Lower leg skin (tissue), 4 donors: ENCODE data around the gene UQCR10. TPM values are rescaled to one million over a fixed set of nuclear protein-coding genes. Genes with fewer than 3 reads are reported as not detected.
A peak's percentile ranks its signal among the peaks of the same experiment; 100 is the strongest.

Source experiments
- DNase-seq, 2 donors: peaks; one replicate each; pipeline ENCODE4 v3.0.0-alpha.2; 2019; ENCODE audit warnings: low spot score in 2 of 2
- H3K4me3 ChIP-seq: fragments of 200-600 bp; sonication (generic); 2 replicates; pipeline ENCODE4 v1.5.1; 2017; ENCODE audit warnings: mild to moderate bottlenecking, low read depth; ENCODE audit not compliant: poor library complexity, severe bottlenecking
- POLR2A ChIP-seq, 2 donors: fragments of 450-650 bp; IDR thresholded peaks; one replicate each; pipeline ENCODE4 v1.6.1; 2016 to 2017; ENCODE audit warnings: antibody characterized with exemption in 2 of 2, mild to moderate bottlenecking in 1 of 2, moderate library complexity in 1 of 2
- WGBS, 2 donors: methylation state at CpG; one replicate each; pipeline ENCODE4 v1.1.5; 2018; 5-methylcytosine and 5-hydroxymethylcytosine counted together
- intact Hi-C: fragments of 100-400 bp; cut with DNase I; formaldehyde crosslinking; loops from one replicate; pipeline ENCODE4 v1.15.0; 2023; ENCODE audit warnings: low total_unique reads
- total RNA-seq, 4 donors: library from RNA; depleted of rRNA; stranded (reverse); fragments of >200 nt; gene quantifications; one replicate each; pipeline ENCODE4 v1.1.0, GENCODE V29; 2016
- TF ChIP-seq, protein P1 (sequence below), 3 donors: fragments of 450-650 bp; IDR thresholded peaks; one replicate each; pipeline ENCODE4 v1.5.1; 2016; ENCODE audit warnings: antibody characterized with exemption in 3 of 3, mild to moderate bottlenecking in 3 of 3, moderate library complexity in 2 of 3

Gene UQCR10
- total RNA-seq, 4 donors from 2014 or later = 23.1 to 65.8 (median 44.3) TPM

GRCh38 chr22:29773233-29773632, 6.1 kb downstream of the UQCR10 start:
- intact Hi-C loops = no loop called here
- no peak overlapping the region for H3K4me3 ChIP-seq
- 57% methylated on average over 2 of the region's 2 CpGs for WGBS, 2 donors
- no peak for DNase-seq
- TF ChIP-seq, protein P1, sequence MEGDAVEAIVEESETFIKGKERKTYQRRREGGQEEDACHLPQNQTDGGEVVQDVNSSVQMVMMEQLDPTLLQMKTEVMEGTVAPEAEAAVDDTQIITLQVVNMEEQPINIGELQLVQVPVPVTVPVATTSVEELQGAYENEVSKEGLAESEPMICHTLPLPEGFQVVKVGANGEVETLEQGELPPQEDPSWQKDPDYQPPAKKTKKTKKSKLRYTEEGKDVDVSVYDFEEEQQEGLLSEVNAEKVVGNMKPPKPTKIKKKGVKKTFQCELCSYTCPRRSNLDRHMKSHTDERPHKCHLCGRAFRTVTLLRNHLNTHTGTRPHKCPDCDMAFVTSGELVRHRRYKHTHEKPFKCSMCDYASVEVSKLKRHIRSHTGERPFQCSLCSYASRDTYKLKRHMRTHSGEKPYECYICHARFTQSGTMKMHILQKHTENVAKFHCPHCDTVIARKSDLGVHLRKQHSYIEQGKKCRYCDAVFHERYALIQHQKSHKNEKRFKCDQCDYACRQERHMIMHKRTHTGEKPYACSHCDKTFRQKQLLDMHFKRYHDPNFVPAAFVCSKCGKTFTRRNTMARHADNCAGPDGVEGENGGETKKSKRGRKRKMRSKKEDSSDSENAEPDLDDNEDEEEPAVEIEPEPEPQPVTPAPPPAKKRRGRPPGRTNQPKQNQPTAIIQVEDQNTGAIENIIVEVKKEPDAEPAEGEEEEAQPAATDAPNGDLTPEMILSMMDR (IDR thresholded peaks at IDR 0.05) = no peak
- TF ChIP-seq POLR2A (IDR thresholded peaks at IDR 0.05) = no peak

DNA sequence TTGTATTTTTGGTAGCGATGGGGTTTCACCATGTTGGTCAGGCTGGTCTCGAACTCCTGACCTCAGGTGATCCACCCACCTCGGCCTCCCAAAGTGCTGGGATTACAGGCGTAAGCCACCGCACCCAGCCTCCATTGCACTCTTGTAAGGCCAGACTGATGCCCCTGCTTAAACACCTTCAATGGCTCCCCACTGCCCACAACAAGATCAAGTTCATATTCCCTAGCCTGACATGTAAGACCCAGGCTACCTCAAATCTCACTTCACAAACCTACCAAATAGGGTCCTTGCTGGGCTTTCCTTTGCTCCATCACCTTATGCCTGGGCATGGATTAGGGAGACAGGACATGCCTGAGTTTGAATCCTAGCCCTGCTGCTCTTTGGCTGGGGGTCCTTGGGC, 13.1 kb downstream of the UQCR10 start:
- TF ChIP-seq, protein P1 (IDR thresholded peaks at IDR 0.05) = no peak
- TF ChIP-seq POLR2A (IDR thresholded peaks at IDR 0.05) = no peak
- DNase-seq = no peak
- intact Hi-C loops = no loop called here
- WGBS, 2 donors = 93% methylated on average over 5 of the region's 5 CpGs
- no peak overlapping the region for H3K4me3 ChIP-seq

DNA sequence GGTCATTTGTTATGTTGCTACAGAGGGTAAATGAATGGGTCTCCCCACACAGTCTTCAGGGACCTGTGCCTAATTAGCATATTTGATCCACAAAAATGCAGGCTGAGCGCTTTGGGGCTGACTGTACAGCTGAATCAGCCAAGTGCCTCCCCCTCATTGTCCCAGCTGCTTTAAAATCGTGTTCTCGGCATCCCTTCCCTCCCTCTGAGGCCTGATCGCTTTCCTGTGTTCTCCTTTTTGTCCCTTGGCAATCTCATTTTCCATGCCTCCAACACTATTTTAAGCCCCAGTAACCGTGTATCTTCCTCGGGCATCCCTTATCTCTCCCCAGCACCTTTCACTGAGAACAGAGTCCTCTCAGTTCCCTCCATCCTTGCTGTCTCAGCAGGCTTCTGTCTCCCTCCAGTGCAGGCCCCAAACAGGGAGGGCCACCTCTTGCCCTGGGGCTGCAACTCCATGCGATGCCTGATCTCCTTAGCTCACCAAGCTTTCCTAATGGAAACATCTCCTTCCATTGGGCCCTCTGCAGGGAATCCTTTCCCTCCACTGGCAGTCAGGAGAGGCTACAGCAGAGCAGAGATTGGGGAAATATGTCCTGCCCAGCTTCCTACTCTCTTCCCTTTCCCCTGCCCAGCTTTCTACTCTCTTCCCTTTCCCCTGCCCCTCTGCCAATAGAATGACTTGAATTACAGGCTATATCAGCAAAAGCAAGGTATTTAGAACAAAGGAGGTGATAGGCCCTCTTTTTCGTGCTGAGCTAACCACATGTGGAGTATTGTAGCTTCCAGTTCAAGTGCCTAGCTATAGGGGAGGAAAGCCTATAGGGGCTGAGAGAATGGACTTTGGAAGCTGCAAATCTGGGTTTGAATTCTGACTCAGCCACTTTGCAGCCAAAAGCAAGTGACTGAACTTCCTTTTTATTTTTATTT, 13.8 kb downstream of the UQCR10 start:
- no peak overlapping the region for H3K4me3 ChIP-seq
- DNase-seq = no peak
- TF ChIP-seq, protein P1 (IDR thresholded peaks at IDR 0.05) = no peak
- TF ChIP-seq POLR2A (IDR thresholded peaks at IDR 0.05) = no peak
- 53% methylated on average over 8 of the region's 8 CpGs for WGBS, 2 donors
- intact Hi-C loops = no loop called here

DNA sequence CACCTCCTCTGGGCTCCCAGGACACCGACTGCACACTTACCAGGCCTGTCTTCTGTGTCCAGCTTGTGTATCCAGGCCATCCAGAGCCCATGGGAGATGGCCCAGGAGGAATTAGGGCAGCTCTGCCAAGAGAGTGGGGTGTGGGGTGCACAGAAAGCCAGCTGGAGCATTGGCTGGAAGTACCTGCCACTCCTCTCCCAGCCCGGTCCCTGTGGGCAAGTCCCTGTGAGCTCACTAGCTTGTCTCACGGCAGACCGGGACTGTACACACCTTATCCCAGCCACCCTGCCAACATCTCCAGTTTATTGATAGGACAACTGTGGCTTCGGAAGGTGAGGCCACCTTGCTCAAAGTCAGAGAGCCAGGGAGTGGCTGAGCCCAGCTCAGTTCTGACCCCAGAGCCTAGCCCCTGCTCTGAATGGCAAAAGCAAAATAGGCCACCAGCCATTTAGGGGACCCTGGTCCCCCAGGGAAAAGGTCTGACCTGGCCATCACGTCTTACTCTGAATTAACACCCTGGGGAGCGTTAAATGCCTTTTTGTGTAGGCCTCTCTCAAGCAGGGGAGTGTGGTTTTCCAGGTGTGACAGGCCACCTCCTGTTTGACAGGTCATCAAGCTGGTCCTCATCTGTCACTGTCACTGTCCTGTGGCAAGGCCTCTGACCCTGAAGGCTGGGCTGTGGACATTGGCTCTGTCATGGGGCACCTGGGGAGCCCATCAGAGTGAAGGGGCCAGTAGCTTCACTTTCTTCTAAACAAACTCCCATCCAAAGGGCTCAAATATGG, 15.1 kb downstream of the UQCR10 start:
- DNase-seq = peak in 1 of 2 donors; percentile 49
- no peak overlapping the region for H3K4me3 ChIP-seq
- 30 to 42% methylated on average over 6 to 7 of the region's 7 CpGs for WGBS, 2 donors
- TF ChIP-seq POLR2A (IDR thresholded peaks at IDR 0.05) = no peak
- intact Hi-C loops = no loop called here

DNA sequence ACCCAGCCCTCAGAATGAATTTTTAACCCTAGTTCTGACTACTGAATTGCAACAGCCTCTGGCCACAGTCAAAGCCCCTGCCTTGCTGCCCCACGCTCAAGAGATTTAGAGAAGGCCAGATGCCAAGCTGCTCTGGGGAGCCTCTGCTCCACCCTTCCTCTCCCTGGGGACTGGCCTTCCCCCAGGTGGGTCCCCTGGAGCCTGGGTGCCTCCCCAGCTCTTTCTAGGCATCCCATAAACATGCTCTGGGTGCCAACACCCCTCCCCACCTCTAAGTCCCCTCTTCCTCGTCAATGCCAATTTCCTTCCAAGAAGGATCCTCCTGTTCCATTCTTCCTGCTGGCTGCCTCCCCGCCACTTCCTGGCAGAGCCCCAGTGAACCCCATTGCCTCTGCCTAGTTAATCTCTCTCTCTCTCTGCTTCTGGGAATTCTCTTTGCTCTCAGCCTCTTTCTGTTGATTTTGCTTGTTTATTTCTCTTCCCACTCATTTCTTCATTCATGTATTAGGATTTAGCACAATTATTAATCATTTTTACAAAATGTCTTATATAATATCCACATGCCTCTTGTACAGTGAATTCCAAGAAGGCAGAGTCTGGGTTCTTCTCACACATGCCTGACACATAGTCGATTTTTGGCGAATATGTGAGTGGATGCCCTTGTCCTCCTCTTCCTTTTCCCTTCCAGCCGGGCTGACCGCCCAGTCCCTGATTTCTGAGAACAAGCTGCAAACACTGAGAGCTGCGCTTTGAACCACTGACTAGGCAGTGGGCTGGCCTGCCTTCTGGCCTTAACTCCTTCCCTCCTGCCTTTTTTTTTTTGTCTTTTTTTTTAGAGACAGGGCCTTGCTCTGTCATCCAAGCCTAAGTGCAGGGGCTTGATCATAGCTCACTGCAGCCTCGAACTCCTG, 17.5 kb downstream of the UQCR10 start:
- WGBS, 2 donors = 36 to 45% methylated on average over 9 of the region's 9 CpGs
- intact Hi-C loops = no loop called here
- DNase-seq = no peak
- H3K4me3 ChIP-seq = no peak overlapping the region
- no peak for TF ChIP-seq POLR2A (IDR thresholded peaks at IDR 0.05)
- TF ChIP-seq, protein P1 (IDR thresholded peaks at IDR 0.05) = no peak
